Stimulated activated naive CD8-positive, alpha-beta T cell treated with anti-CD3 and anti-CD28 coated beads, Interleukin-15, amount 100 ng/mL, for 72 hours (primary cell): ENCODE measurements around the gene SPOCK2.
"Not testable (repeated sequence)": the region's sequence is repeated elsewhere in the genome, so short reads cannot be mapped to it uniquely, and the experiment has no call there.

ENCODE experiments used
- ATAC-seq: fragments of 150-1000 bp; cut with Tn5 transposase; 2 replicates; pipeline ENCODE4 v1.10.0; 2021; ENCODE audit warnings: mild to moderate bottlenecking, moderate library complexity
- DNase-seq, 2 donors: peaks; one replicate each; pipeline ENCODE4 v3.0.0; 2021 to 2022
- H3K27ac Mint-ChIP-seq, 2 donors: one replicate each; pipeline ENCODE4 v1.8.0; 2022; ENCODE audit warnings: mild to moderate bottlenecking in 2 of 2, mixed read lengths in 2 of 2, moderate library complexity in 2 of 2
- H3K27me3 Mint-ChIP-seq: one replicate; pipeline ENCODE4 v1.8.0; 2022; ENCODE audit warnings: mixed read lengths
- H3K4me1 Mint-ChIP-seq: one replicate; pipeline ENCODE4 v1.8.0; 2022; ENCODE audit warnings: mild to moderate bottlenecking, mixed read lengths
- H3K4me3 Mint-ChIP-seq, 2 donors: one replicate each; pipeline ENCODE4 v1.8.0; 2022; ENCODE audit warnings: mild to moderate bottlenecking in 2 of 2, mixed read lengths in 2 of 2, moderate library complexity in 1 of 2
- H3K9me3 Mint-ChIP-seq, 2 donors: one replicate each; pipeline ENCODE4 v1.8.0; 2022; ENCODE audit warnings: mixed read lengths in 2 of 2

Gene SPOCK2

DNA sequence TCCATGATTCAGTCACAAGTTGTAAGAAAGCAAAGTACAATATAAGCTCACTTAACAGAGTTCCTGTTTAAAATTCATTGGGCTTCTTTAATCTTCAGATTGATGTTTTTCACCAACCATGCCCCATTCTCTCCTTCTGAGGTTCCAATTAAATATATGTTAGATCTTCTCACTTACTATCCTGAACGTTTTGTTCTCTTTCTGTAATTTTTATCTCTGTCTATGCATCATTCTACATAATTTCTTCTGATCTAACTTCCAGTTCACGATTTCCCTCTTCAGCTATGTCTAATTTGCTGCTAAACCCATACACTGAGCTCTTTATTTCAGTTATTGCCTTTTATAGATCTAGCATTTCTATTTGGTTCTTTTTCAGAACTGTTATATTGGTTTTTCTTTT, 28.0 kb upstream of the SPOCK2 start:
- H3K4me3 Mint-ChIP-seq = no peak overlapping the region
- no peaks in the 10 kb centered on the region for H3K27me3 Mint-ChIP-seq
- no peak for DNase-seq
- peaks cover 15% of the 10 kb centered on the region for H3K4me1 Mint-ChIP-seq
- H3K27ac Mint-ChIP-seq = no peak overlapping the region
- ATAC-seq = no peak
- peaks cover 4 to 14% of the 10 kb centered on the region in 2 donors for H3K9me3 Mint-ChIP-seq

DNA sequence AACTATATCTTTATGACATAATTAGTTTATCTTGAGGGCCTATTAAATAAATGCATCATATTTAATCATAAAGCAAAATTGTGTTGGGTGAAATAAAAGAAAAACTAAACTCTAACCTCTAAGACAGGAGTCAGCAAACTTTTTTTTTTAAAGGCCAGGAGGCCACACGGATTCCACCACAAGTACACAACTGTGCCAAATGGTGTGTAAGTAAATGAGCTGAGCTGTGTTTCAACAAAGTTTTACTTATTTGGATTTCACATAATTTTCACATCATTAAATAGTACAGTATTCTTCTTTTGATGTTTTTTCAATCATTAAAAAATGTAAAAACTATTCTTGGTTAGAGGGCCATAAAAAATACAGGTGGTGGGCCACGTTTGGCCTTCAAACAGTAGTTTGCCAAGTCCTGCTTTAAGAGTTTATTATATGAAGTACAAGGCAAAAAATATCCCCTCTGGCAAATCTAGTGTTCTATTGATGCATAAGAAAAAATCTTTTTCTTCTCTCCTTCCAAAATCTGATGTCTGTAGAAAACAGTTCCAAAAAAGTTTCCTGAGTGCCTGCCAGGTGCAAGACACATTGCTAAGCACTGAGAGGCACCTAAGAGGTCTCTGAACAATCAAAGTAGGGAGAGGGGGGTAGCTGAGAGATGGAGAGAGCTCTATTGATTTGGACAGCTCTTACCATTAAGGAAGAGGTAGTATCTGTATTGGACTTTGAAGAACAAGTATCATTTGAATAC, 26.5 kb upstream of the SPOCK2 start:
- ATAC-seq (no peak), DNase-seq (no peak)
- peaks cover 4 to 14% of the 10 kb centered on the region in 2 donors for H3K9me3 Mint-ChIP-seq
- no peaks in the 10 kb centered on the region for H3K27me3 Mint-ChIP-seq
- H3K4me1 Mint-ChIP-seq = peaks cover 27% of the 10 kb centered on the region
- no peak overlapping the region for H3K4me3 Mint-ChIP-seq
- H3K27ac Mint-ChIP-seq = no peak overlapping the region

DNA sequence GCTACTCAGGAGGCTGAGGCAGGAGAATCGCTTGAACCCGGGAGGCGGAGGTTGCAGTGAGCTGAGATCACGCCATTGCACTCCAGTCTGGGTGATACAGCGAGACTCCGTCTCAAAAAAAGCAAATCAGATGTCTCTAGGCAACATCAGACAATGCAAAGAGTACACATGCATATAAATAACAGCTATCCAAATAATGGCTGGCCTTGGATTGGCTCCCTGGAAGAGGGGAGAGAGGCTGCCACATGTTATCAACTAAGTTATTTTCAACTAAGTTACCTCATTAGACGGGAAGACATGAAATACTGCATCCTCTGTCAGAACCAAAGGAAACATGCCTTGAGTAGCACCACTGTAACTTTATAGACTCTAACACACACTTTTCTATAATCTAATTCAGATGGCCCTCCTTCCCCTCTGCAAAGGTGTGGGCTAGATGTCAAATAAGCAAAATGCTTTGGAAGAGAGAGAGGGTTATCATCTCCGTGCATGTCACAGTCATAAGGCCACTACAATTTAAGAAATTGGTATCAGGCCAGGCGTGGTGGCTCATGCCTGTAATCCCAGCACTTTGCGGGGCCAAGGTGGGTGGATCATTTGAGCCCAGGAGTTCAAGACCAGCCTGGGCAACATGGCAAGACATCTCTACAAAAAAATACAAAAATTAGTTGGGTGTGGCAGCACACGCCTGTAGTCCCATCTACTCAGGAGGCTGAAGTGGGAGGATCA, 22.5 kb upstream of the SPOCK2 start:
- no peak for DNase-seq
- Mint-ChIP-seq H3K9me3 (no peaks in the 10 kb centered on the region), H3K27me3 (no peaks in the 10 kb centered on the region), H3K4me3 (no peak overlapping the region), H3K27ac (no peak overlapping the region), H3K4me1 (peaks cover 68% of the 10 kb centered on the region)
- ATAC-seq = no peak

DNA sequence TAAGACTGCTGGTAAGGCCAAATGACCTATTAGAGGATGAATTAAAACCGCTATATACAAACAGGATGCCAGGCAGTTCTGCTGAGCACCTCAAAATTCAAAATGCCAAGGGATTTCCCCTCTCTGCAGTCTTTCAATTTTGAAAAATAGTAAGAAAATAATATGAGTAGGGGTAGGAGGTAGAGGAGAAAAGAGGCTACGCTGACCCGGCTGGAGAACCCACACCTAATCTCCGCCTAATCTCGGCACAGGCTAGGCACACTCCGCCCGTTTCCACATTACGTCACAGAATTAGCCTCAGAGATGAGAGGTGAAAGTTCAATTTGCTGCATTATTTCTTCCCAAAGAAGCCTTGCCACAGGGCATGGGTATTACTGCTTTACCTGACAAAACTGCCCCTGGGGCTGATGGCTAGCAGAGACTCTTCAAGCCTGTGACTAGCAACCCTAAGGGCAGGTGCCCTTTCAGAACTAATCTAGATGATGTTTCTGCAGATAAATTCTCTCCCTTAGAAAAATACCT, 21.3 kb upstream of the SPOCK2 start:
- no peaks in the 10 kb centered on the region for H3K27me3 Mint-ChIP-seq
- H3K27ac Mint-ChIP-seq = peak overlapping the region; percentile 72 to 79
- ATAC-seq = peak; percentile 48
- no peak for DNase-seq
- peak overlapping the region; percentile 38 to 80 for H3K4me3 Mint-ChIP-seq
- peaks cover 79% of the 10 kb centered on the region for H3K4me1 Mint-ChIP-seq
- no peaks in the 10 kb centered on the region for H3K9me3 Mint-ChIP-seq

DNA sequence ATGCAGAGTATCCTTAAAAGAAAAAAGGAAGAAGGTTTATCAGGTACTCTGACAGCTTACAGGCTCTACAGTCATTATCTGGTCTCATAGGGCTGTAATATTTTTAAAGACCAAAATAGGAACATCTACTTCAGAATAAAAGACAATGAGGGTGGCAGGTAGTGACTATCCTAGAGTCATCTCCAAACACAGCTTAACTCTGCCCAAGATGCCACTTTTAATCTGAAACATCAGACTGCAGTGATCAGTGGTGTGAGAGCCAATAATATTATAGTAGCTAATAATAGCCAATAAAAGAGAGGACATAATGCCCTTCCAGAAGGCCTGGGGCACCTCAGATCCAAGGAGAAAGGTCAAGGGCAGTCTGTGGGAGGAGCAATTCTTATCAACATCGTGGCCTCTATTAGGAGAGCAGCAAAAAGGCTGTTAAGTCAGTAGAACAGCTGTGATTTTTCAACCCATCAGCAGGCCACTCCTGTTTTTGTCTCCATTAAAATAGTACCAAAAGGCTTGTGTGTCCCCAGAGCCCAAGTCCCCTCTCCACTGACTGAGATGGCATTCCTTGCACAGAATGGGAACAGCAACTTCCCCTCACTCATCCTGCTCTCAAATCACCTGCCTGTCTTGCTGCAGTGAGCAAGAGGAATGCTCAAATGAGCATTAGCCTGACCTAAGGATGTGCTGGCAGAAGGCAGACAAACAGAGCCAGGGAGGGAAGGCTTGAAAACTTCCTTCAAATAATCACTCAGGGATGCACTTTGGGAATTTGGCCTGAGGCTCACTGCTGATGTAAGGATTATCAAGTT, 20.7 kb upstream of the SPOCK2 start:
- Mint-ChIP-seq H3K27ac (peak overlapping the region; percentile 72 to 99), H3K4me3 (peak overlapping the region; percentile 52 to 80), H3K4me1 (peaks cover 86% of the 10 kb centered on the region), H3K27me3 (no peaks in the 10 kb centered on the region), H3K9me3 (no peaks in the 10 kb centered on the region)
- ATAC-seq (peak; percentile 24), DNase-seq (no peak)

DNA sequence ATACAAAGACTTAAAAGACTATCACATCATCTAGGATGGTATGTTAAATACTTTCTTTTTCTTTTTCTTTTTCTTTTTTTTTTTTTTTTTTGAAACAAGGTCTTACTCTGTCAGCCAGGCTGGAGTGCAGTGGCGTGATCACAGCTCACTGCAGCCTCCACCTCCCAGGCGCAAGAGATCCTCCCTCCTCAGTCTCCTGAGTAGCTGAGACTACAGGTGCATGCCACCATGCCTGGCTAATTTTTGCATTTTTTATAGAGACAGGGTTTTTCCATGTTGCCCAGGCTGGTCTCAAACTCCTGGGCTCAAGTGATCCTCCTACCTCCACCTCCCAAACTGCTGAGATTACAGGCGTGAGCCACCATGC, 19.6 kb upstream of the SPOCK2 start:
- Mint-ChIP-seq H3K4me1 (peaks cover 87% of the 10 kb centered on the region), H3K27ac (peak overlapping the region; percentile 80 to 99)
- H3K27me3 Mint-ChIP-seq = not testable (repeated sequence)

DNA sequence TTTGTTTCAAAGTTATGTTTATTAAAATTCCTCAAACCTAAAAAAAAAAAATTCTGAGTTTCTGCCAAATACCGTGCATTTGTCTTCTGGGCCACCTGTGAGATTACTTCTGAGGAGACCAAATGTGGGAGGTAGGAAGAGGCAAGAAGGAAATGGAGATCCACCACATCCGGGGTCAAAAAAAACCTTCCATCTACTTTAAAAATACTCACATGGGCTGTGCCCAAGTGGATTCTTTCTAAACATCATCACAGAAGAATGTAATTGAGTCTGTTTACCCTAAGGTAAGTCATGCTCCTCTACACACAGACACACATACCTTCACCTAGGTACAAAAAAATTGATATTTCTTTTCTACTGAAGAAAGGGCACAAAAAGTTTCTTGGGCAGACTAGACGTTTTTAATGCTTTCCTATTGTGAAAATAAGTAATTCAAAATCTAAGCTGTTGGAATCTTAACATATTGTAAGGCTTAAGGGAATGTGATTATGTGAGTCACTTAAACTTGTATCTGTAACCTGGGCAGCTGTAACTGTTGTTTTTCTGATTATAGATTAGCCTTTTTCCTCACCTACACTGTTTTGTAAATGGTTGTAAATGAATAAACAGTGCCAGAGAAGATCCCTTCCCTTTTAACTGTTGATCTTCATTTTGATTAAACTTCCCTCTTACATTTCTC, 19.1 kb upstream of the SPOCK2 start:
- ATAC-seq (peak; percentile 79), DNase-seq (no peak)

More for the DNA sequence above, 19.6 kb upstream of the SPOCK2 start:
- H3K4me3 Mint-ChIP-seq = peak overlapping the region; percentile 80 to 84
- H3K9me3 Mint-ChIP-seq, DNase-seq, ATAC-seq: not testable (repeated sequence)

DNA sequence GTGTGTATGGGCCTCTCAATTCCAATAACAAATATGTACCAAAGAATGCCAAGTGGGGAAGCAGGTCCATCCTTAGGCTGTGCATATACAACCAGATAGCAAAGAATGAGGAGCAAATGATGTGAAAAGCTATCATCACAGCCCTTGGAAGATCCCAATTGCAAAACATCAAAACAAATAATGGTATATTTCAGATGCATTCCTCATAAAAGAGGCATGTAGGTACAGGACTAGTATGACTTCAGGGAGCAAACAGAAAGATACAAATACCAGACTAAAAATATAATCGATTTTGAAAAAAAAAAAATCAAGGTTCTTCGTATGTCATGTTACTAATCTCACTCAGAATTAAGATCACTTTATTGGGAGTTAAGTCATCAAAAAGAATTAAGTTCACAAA, 18.5 kb upstream of the SPOCK2 start:
- H3K27me3 Mint-ChIP-seq = no peaks in the 10 kb centered on the region
- ATAC-seq (no peak), DNase-seq (no peak)
- no peaks in the 10 kb centered on the region for H3K9me3 Mint-ChIP-seq
- peaks cover 90% of the 10 kb centered on the region for H3K4me1 Mint-ChIP-seq
- H3K27ac Mint-ChIP-seq = peak overlapping the region; percentile 99
- H3K4me3 Mint-ChIP-seq = peak overlapping the region; percentile 80 to 84

More for the DNA sequence above, 19.1 kb upstream of the SPOCK2 start:
- Mint-ChIP-seq H3K27ac (peak overlapping the region; percentile 99), H3K9me3 (no peaks in the 10 kb centered on the region), H3K4me3 (peak overlapping the region; percentile 80 to 84), H3K27me3 (no peaks in the 10 kb centered on the region), H3K4me1 (peaks cover 85% of the 10 kb centered on the region)

DNA sequence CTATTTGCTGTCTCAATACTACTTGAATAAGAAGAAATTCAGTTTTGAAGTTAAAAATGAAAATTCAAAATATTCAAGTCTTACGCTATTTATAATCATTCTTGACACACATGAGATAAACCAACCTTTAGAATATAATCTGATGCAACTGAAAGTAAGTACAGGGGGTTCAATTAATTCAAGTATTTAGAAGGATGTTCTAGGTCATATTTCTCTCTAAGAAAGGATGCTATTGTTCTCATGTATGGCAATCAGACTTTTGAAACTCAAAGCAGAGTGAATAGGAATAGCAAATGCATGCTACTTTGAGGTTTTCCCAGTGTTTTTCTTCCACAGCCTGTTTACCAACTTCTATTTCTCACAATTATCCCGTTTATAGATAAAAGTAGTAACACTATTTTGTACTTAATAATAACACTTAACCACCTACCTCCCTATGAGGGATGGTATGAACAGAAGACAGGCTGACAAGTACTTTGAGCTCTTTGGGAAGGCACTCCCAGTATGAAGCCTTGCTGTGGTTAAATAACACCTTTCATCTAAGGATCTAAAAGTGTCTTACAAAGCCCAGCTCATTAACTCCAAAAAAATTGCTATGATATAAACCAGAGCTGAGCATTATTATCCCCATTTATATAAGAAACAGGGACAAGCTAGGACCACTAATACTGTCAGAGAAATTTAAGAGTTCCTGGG, 18.0 kb upstream of the SPOCK2 start:
- Mint-ChIP-seq H3K27ac (peak overlapping the region; percentile 99), H3K4me1 (peaks cover 96% of the 10 kb centered on the region), H3K27me3 (no peaks in the 10 kb centered on the region), H3K4me3 (peak overlapping the region; percentile 80 to 84), H3K9me3 (no peaks in the 10 kb centered on the region)
- peak; percentile 50 for ATAC-seq
- DNase-seq = no peak

DNA sequence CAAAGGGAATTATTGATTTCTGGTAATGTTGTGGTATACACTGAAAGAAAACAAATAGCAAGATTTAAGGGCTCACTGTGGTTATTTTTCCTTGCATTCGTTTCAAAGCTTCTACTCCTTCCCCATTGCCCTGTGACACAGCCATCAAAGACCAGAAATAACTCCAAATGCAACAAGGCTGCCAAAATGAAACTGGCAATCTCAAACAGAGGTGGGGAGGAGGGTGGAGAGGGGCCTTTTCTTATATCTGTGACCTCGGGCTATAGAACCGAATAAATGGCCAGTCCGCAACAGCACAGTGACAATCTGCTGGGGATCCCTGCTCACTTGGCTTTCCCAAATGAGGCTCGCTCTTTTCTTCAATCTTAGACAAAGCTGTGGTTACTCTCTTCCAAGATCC, 17.4 kb upstream of the SPOCK2 start:
- Mint-ChIP-seq H3K27ac (peak overlapping the region; percentile 99), H3K4me3 (peak overlapping the region; percentile 32 to 50)

DNA sequence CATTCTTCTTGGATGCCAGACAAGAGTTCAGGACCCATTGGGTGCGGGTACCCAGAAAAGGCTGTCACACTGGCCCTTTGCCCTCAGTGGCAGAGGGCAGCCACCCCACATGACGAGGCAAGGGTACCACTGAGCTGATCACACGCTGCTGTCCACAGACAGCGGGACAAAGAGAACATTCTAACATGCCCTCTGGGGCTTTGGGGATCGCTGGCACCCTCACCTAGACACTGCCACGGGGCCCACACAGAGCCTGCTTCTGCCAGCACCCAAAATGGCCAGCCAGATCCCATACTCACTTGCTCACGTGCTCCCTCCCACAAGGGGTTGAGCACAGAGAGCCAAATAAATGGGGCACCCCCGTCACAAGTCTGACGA, 16.7 kb upstream of the SPOCK2 start:
- H3K27me3 Mint-ChIP-seq = no peaks in the 10 kb centered on the region
- ATAC-seq (no peak), DNase-seq (no peak)
- H3K4me3 Mint-ChIP-seq = no peak overlapping the region
- no peaks in the 10 kb centered on the region for H3K9me3 Mint-ChIP-seq
- peaks cover 90% of the 10 kb centered on the region for H3K4me1 Mint-ChIP-seq
- peak overlapping the region; percentile 99 for H3K27ac Mint-ChIP-seq

More for the DNA sequence above, 17.4 kb upstream of the SPOCK2 start:
- H3K9me3 Mint-ChIP-seq = no peaks in the 10 kb centered on the region
- H3K4me1 Mint-ChIP-seq = peaks cover 96% of the 10 kb centered on the region
- no peaks in the 10 kb centered on the region for H3K27me3 Mint-ChIP-seq
- DNase-seq = no peak
- ATAC-seq = no peak

DNA sequence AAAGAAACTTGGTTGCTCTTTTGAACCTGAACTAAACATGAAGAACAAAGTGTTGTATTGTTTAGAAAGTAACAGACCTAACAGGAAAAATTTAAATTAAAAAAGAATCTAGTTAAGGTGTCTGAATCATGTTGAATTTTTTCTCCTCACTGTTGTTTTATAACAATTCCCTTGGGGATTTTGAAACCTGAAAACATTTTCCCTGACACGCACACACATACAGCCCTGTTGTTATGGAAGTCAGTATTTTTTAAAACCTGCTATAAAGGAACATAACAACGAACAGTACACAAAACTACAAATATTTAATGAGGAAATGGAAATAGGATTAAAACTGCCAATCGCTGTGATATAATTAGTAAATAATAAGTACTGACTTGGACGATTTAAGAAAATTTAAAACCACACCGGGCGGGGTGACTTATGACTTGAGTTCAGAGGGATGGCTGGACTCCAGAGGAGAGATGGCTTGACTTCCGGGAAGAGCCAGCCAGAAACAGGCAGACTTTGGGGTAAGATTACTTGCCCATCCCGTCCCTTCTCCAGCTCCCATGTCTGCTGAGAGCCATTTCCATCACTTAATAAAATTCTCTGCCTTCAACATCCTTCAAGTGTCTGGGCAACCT, 16.2 kb upstream of the SPOCK2 start:
- Mint-ChIP-seq H3K27me3 (no peaks in the 10 kb centered on the region), H3K9me3 (no peaks in the 10 kb centered on the region), H3K27ac (peak overlapping the region; percentile 36 to 99), H3K4me3 (no peak overlapping the region), H3K4me1 (peaks cover 86% of the 10 kb centered on the region)
- DNase-seq (no peak), ATAC-seq (no peak)

DNA sequence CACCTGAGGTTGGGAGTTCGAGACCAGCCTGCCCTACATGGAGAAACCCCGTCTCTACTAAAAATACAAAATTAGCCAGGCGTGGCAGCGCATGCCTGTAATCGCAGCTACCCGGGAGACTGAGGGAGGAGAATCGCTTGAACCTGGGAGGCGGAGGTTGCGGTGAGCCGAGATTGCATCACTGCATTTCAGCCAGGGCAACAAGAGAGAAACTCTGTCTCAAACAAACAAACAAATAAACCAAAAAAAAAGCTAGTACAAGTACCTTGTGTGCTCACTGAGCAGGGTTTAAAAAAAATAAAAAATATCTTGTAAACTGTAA, 11.2 kb upstream of the SPOCK2 start:
- no peak overlapping the region for H3K27ac Mint-ChIP-seq

DNA sequence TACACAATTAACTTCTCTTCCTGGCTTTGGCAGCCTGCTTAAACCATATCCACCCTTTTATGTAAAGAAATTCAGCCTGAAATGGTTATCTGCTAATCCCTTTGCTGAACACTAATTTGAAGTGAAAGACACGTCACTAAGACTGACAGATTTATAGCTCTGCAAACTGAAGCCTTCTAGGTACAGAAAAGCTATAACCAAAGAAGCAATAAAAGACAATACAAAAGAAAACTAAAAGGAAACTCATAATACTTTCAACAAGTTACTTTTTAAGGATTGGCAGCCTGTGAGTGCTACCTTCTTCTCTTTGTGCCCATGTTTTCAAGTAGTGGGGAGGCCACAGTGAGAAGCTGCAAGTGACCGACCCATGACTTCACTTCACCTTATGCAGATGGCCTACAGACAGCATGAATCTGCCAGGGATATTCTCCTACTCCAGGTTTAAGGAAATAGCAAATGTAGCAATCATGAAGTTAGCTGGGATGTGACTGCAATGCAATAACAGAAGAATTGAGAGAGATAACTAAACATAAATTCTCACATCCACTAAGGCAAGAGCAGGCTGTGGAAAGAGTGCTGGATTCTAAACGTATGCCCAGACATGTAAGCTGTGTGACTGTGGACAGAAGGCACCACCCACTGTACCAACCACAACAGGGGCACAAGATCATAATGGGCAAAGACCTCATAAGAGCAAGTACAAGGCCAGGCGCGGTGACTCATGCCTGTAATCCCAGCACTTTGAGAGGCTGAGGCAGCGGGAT, 10.7 kb upstream of the SPOCK2 start:
- Mint-ChIP-seq H3K27me3 (no peaks in the 10 kb centered on the region), H3K4me1 (peaks cover 86% of the 10 kb centered on the region), H3K27ac (no peak overlapping the region), H3K4me3 (no peak overlapping the region), H3K9me3 (no peaks in the 10 kb centered on the region)
- no peak for ATAC-seq
- no peak for DNase-seq

More for the DNA sequence above, 11.2 kb upstream of the SPOCK2 start:
- DNase-seq (no peak), ATAC-seq (no peak)
- Mint-ChIP-seq H3K4me3 (no peak overlapping the region), H3K9me3 (no peaks in the 10 kb centered on the region), H3K4me1 (peaks cover 86% of the 10 kb centered on the region), H3K27me3 (no peaks in the 10 kb centered on the region)
